ENCODE results near the gene SYCE3.

DNA sequence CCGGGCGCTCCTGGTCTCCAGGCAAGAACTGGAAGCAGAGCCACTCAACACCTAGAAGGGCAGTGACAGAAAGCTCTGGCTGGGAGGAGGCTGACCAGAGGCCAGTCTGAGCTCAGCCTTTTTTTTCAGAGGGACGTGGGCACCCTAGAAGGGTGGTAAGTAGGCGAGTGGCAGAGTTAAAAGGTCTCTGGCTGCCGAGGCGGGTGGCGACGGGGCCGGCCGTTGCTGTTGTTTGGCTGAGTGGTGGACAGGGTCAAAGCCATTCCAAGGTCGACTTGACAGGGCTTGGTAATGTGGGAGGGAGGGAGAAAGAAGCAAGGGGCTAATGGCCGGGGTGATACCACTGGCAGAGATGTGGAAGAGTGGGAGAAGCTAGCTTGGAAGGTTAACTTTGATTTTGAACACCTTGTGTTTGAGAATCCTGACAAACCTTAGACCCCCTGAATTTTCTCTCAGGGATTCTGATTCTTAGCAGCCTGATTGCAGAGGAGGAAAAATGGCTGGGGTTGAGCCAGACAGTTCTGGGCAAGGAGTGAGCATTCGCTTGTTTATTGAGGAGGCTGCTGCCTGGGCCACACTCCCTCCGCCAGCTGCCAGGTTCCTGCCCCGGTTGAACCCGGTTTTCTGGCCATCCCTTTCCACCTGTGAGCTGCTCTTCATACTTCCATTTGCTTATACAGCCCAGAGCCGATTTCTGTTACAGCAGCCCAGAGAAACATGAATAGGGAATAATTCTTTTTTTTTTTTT is 868 bp upstream of the SYCE3 start:
- TF ChIP-seq CTCF (IDR thresholded peaks at IDR 0.05) (no peak), POLR2A (IDR thresholded peaks at IDR 0.05) (no peak), POLR2AphosphoS5 (IDR thresholded peaks at IDR 0.05) (no peak), EP300 (IDR thresholded peaks at IDR 0.05) (no peak)
